Heart left ventricle (tissue), 16 donors: ENCODE data around the gene EVI5L. TPM values are rescaled to one million over a fixed set of nuclear protein-coding genes. Genes with fewer than 3 reads are reported as not detected.
A peak's percentile ranks its signal among the peaks of the same experiment; 100 is the strongest.

Source experiments
- ATAC-seq, 4 donors: fragments of 200-7000 bp; cut with Tn5 transposase; one replicate each; pipeline ENCODE4 v1.9.1; 2020 to 2022; ENCODE audit warnings: moderate library complexity in 4 of 4, mild to moderate bottlenecking in 3 of 4, moderate number of reproducible peaks in 1 of 4
- DNase-seq, 5 donors: peaks; one replicate each; pipeline ENCODE4 v3.0.0-alpha.2; 2020
- H3K27ac ChIP-seq, 12 donors: fragments of 200-600 bp; sonication (generic) in 4 of 12; one replicate each; pipeline versions ENCODE4 v1.5.0 to v1.8.0; 2016 to 2022; ENCODE audit warnings: mild to moderate bottlenecking in 2 of 12
- H3K27me3 ChIP-seq, 9 donors: fragments of 200-600 bp; sonication (generic) in 2 of 9; one replicate each; pipeline versions ENCODE4 v1.5.1 to v1.8.0; 2016 to 2022; ENCODE audit warnings: mild to moderate bottlenecking in 3 of 9
- H3K36me3 ChIP-seq, 9 donors: fragments of 200-600 bp; sonication (generic) in 2 of 9; one replicate each; pipeline versions ENCODE4 v1.5.0 to v1.8.0; 2018 to 2022; ENCODE audit warnings: mild to moderate bottlenecking in 2 of 9
- H3K4me1 ChIP-seq, 12 donors: fragments of 200-600 bp; sonication (generic) in 4 of 12; one replicate each; pipeline versions ENCODE4 v1.5.0 to v1.8.0; 2016 to 2022; ENCODE audit warnings: mild to moderate bottlenecking in 3 of 12
- H3K4me3 ChIP-seq, 12 donors: fragments of 200-600 bp; sonication (generic) in 4 of 12; one replicate each; pipeline versions ENCODE4 v1.5.0 to v1.8.0; 2017 to 2022; ENCODE audit warnings: mild to moderate bottlenecking in 9 of 12, moderate library complexity in 4 of 12
- H3K9me3 ChIP-seq, 12 donors: fragments of 200-600 bp; sonication (generic) in 4 of 12; one replicate each; pipeline versions ENCODE4 v1.5.0 to v1.8.0; 2016 to 2022; ENCODE audit warnings: mild to moderate bottlenecking in 1 of 12
- POLR2A ChIP-seq, 2 donors: fragments of 450-650 bp; IDR thresholded peaks; one replicate each; pipeline ENCODE4 v1.6.1; 2017; ENCODE audit warnings: antibody characterized with exemption in 2 of 2, mild to moderate bottlenecking in 2 of 2, moderate library complexity in 2 of 2
- WGBS, 4 donors: extraction: QIAGEN DNeasy Blood & Tissue Kit in 2 of 4; methylation state at CpG; one replicate each; pipeline versions ENCODE4 v1.1.5 to v1.1.7; 2013 to 2018; 5-methylcytosine and 5-hydroxymethylcytosine counted together
- intact Hi-C, 10 donors: fragments of 100-400 bp; cut with DNase I; formaldehyde crosslinking; loops; one replicate each; pipeline versions ENCODE4 v1.11.1 to v1.14.2; 2022
- polyA plus RNA-seq, 2 donors: library from polyadenylated mRNA; stranded (reverse); fragments of 200-250 nt; gene quantifications; one replicate each; pipeline ENCODE4 v1.2.3, GENCODE V29; 2013
- total RNA-seq, 9 donors: library from RNA; depleted of rRNA in 2 of 9; stranded (reverse); fragments of >200 nt in 2 of 9; fragmentation: NEBNext Ultra II Directional in 3 of 9; extraction: Animal tissue kit (Norgen Biotek cat#: 25700) in 3 of 9; gene quantifications; one replicate each; pipeline versions ENCODE4 v1.1.0 to v1.2.4, GENCODE V29; 2016 to 2023
- TF ChIP-seq, protein P1 (sequence below), 12 donors: fragments of 200-600 bp; sonication (generic) in 4 of 12; IDR thresholded peaks; one replicate each; pipeline versions ENCODE4 v1.5.0 to v1.8.0; 2018 to 2022; ENCODE audit warnings: antibody characterized with exemption in 12 of 12, mild to moderate bottlenecking in 5 of 12
- donor health status: ischemic (EF 13 %, LVEDD 7.1; RV severe dilation, severe dysfunction).
- donor health status: healthy with polysubstance abuse.
- donor health status: DM: no; HTN: yes; CAD: no.
- donor health status: DM: no; HTN: no; CAD: no.
- donor health status: ischemic (EF 25% LVEDD 6.9; RV normal size, moderate dysfunction).
- donor health status: ischemic (EF 25% LVEDD 5.7; RV mildly dilated, moderate dysfunction).
- donor health status: healthy.
- donor health status: DM: yes; HTN: yes; CAD: no.
- donor health status: ischemic (EF 35%, LVEDD 5.7; RV mildly dilated, moderate dysfunction).
- donor health status: nonischemic (EF 11% LVEDD 7.7; RV severe dilation, severe dysfunction).
- donor health status: DM: yes; HTN: yes; CAD: no.
- donor health status: PGD.
- donor health status: ischemic (EF 29% LVEDD 5.4; RV normal size, mild dysfunction).
- donor health status: nonischemic (EF 23%, LVEDD 6.1; RV moderate dilation, normal function).

EVI5L gene
- total and polyA plus RNA-seq, 11 donors = 18.2 to 41.9 (median 22.1) TPM

DNA sequence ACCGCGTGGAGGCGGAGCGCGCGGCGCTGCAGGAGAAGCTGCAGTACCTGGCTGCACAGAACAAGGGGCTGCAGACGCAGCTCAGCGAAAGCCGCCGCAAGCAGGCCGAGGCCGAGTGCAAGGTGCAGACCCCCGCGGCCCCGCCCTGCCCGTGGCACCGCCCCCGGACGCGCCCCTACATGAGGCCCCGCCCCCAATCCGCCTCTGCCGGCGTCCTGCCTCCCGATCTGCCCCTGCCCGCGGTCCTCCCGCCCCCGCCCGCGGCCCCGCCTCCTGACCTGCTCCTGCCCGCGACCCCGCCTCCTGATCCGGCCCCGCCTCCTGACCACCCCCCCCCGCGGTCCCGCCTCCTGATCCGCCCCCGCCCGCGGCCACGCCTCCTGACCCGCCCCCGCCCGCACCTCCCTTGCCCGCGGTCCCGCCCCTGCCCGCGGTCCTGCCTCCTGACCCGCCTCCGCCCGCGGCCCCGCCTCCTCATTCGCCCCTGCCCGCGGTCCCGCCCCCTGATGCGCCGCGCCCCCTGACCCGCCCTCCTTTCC lies 32.5 kb downstream of the EVI5L start:
- Histone ChIP-seq H3K4me3 (peak overlapping the region in 6 of 12 donors; percentile 12 to 43 (median 22)), H3K27ac (no peak overlapping the region), H3K4me1 (peaks cover 0 to 21% (median 10%) of the 10 kb centered on the region in 12 donors), H3K9me3 (no peaks in the 10 kb centered on the region), H3K27me3 (peaks cover 0 to 50% (median 11%) of the 10 kb centered on the region in 9 donors), H3K36me3 (peaks cover 0 to 17% (median 0%) of the 10 kb centered on the region in 9 donors)
- no peak for TF ChIP-seq POLR2A (IDR thresholded peaks at IDR 0.05)
- peak in 3 of 5 donors; percentile 35 to 79 (median 52) for DNase-seq
- 7 to 28% (median 16%) methylated on average over 23 to 67 of the region's 67 CpGs; no CpG with 5 or more reads in 1 of the 4 donors for WGBS, 4 donors
- intact Hi-C loops = no loop called here
- peak in 1 of 4 donors; percentile 38 for ATAC-seq

DNA sequence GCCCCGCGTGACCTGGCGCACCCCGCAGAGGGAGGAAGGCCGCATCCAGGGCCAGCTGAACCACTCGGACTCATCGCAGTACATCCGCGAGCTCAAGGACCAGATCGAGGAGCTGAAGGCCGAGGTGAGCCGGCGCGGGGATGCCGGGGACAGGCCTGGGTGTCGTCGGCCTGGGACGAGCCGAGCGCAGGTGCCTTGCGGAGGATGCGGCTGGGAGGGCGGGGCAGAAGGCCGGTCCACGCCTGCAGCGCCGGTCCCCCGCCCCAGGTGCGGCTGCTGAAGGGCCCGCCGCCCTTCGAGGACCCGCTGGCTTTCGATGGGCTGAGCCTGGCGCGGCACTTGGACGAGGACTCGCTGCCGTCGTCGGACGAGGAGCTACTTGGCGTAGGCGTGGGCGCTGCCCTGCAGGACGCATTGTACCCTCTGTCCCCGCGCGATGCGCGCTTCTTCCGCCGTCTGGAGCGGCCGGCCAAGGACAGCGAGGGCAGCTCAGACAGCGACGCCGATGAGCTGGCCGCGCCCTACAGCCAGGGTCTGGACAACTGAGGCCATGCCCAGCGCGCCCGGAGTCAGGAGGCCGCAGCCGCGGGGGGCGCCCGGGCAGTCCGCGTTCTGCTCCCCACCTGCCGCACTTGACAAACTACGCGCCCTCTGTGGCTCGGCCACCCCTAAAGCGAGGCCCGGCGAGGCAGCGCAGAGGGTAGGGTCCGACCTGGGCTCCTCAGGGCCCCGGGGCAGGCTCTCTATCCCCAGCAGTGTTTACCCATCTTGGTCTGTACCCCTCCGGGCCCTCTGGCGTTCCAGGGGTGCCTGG lies 33.3 kb downstream of the EVI5L start:
- Histone ChIP-seq H3K4me3 (no peak overlapping the region), H3K4me1 (peaks cover 0 to 23% (median 11%) of the 10 kb centered on the region in 12 donors), H3K27me3 (peaks cover 0 to 58% (median 16%) of the 10 kb centered on the region in 9 donors), H3K9me3 (no peaks in the 10 kb centered on the region), H3K27ac (no peak overlapping the region), H3K36me3 (peaks cover 0 to 17% (median 0%) of the 10 kb centered on the region in 9 donors)
- DNase-seq (no peak), ATAC-seq (no peak)
- intact Hi-C loops = no loop called here
- TF ChIP-seq POLR2A (IDR thresholded peaks at IDR 0.05) = no peak
- TF ChIP-seq, protein P1, sequence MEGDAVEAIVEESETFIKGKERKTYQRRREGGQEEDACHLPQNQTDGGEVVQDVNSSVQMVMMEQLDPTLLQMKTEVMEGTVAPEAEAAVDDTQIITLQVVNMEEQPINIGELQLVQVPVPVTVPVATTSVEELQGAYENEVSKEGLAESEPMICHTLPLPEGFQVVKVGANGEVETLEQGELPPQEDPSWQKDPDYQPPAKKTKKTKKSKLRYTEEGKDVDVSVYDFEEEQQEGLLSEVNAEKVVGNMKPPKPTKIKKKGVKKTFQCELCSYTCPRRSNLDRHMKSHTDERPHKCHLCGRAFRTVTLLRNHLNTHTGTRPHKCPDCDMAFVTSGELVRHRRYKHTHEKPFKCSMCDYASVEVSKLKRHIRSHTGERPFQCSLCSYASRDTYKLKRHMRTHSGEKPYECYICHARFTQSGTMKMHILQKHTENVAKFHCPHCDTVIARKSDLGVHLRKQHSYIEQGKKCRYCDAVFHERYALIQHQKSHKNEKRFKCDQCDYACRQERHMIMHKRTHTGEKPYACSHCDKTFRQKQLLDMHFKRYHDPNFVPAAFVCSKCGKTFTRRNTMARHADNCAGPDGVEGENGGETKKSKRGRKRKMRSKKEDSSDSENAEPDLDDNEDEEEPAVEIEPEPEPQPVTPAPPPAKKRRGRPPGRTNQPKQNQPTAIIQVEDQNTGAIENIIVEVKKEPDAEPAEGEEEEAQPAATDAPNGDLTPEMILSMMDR (IDR thresholded peaks at IDR 0.05) = no peak
- WGBS, 4 donors = 72 to 87% (median 82%) methylated on average over 50 to 83 of the region's 83 CpGs

DNA sequence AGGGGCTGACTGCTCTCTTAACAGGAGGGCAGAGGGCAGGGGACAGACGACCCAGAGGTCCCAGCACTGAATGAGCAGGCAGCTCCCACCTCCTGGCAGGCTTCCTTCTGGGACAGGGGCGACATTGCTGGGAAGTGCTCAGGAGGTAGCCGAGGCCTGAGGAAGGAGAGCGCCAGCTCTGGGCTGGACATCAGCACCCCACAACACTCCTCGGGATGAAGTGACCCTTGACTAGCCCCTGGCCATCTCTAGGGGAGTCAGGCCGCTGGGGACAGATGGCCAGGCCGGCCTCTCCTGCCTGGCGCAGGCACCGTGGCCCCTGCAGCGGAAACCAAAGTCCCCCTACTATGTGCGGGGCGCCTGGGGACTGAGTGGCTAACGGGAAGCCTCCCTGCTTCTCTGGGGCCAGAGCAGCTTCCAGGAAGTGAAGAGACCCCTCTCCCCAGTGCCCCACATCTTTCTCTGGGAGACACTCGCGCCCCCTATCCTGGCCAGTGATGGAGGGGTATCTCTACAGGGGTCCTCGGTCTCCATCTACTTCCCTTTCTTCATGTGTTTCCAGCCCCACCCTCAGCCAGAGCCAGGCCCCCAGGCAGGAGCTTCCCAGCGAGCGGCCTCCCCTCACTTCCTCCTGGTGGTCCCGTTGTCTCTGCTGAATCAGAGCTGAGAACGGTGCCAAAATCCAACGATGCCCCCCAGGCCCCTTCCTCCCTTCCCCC lies 34.1 kb downstream of the EVI5L start:
- Histone ChIP-seq H3K27ac (no peak overlapping the region), H3K36me3 (peaks cover 0 to 17% (median 0%) of the 10 kb centered on the region in 9 donors), H3K9me3 (no peaks in the 10 kb centered on the region), H3K4me3 (no peak overlapping the region), H3K4me1 (peaks cover 4 to 31% (median 18%) of the 10 kb centered on the region in 12 donors), H3K27me3 (peaks cover 0 to 62% (median 16%) of the 10 kb centered on the region in 9 donors)
- WGBS, 4 donors = 78 to 81% (median 79%) methylated on average over 19 to 21 of the region's 21 CpGs
- DNase-seq (no peak), ATAC-seq (no peak)
- TF ChIP-seq, protein P1 (IDR thresholded peaks at IDR 0.05) = no peak
- intact Hi-C loops = no loop called here

DNA sequence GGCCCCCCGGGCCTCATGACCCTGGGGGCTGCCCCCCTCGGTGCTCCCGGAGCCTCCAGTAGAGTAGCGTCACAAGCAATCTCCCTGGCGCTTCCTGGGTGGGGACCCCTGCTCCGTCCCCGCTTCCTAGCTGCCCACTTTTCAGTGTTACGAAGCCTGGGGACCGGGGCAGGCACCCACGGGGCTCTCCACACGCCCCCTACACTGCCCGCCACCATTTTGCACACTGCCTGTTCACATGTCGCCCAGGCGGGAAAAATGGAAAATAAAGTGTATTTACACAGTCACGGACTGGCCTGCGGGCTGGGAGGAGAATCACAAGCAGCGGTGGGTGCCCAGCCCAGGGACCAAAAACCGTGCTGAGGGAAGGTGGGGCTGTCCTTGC lies 34.7 kb downstream of the EVI5L start:
- no peak for ATAC-seq
- no peak overlapping the region for H3K4me3 ChIP-seq
- no peak for DNase-seq
- H3K36me3 ChIP-seq = peaks cover 0 to 13% (median 0%) of the 10 kb centered on the region in 9 donors
- 66 to 79% (median 72%) methylated on average over 16 to 18 of the region's 18 CpGs for WGBS, 4 donors
- intact Hi-C loops = loop anchor here in 1 of 10 donors (5.0 kb wide), 1 partner anchor 38 kb away; the partner anchor contains the start of gene MAP2K7
- H3K9me3 ChIP-seq = no peaks in the 10 kb centered on the region
- peaks cover 4 to 36% (median 21%) of the 10 kb centered on the region in 12 donors for H3K4me1 ChIP-seq
- TF ChIP-seq, protein P1 (IDR thresholded peaks at IDR 0.05) = no peak
- no peak for TF ChIP-seq POLR2A (IDR thresholded peaks at IDR 0.05)
- peaks cover 0 to 62% (median 16%) of the 10 kb centered on the region in 9 donors for H3K27me3 ChIP-seq
- H3K27ac ChIP-seq = no peak overlapping the region
